Breast epithelium (tissue), 4 donors: ENCODE measurements around the gene UNC79. TPM values are rescaled to one million over a fixed set of nuclear protein-coding genes. Genes with fewer than 3 reads are reported as not detected.

ENCODE experiments used
- DNase-seq, 2 donors: peaks; one replicate each; pipeline ENCODE4 v3.0.0-alpha.2; 2019; ENCODE audit warnings: low spot score in 2 of 2
- H3K27ac ChIP-seq, 2 donors: fragments of 200-600 bp; sonication (generic) in 1 of 2; one replicate each; pipeline ENCODE4 v1.5.1; 2016 to 2019; ENCODE audit warnings: mild to moderate bottlenecking in 1 of 2
- H3K27me3 ChIP-seq, 2 donors: fragments of 200-600 bp; sonication (generic) in 1 of 2; one replicate each; pipeline versions ENCODE4 v1.5.1 to v1.6.0; 2017 to 2019; ENCODE audit warnings: control low read depth in 1 of 2, mild to moderate bottlenecking in 1 of 2
- H3K36me3 ChIP-seq: fragments of 200-600 bp; one replicate; pipeline ENCODE4 v1.5.1; 2019
- H3K4me1 ChIP-seq, 2 donors: fragments of 200-600 bp; sonication (generic); one replicate each; pipeline ENCODE4 v1.5.1; 2016 to 2019; ENCODE audit warnings: control low read depth in 1 of 2
- H3K4me3 ChIP-seq, 3 donors: fragments of 200-600 bp; sonication (generic); 1 replicate in 2 of 3; 2 replicates in 1 of 3; pipeline ENCODE4 v1.5.1; 2016 to 2019; ENCODE audit warnings: mild to moderate bottlenecking in 3 of 3, moderate library complexity in 2 of 3
- H3K9me3 ChIP-seq, 2 donors: fragments of 200-600 bp; sonication (generic) in 1 of 2; one replicate each; pipeline ENCODE4 v1.5.1; 2016 to 2019; ENCODE audit warnings: control low read depth in 1 of 2
- CTCF ChIP-seq, 3 donors: fragments of 450-650 bp; IDR thresholded peaks; one replicate each; pipeline ENCODE4 v1.5.1; 2016 to 2017; ENCODE audit warnings: antibody characterized with exemption in 3 of 3, mild to moderate bottlenecking in 3 of 3, moderate library complexity in 3 of 3
- POLR2A ChIP-seq: fragments of 450-650 bp; IDR thresholded peaks from one replicate; pipeline ENCODE4 v1.6.1; 2016; ENCODE audit warnings: antibody characterized with exemption, mild to moderate bottlenecking, moderate library complexity
- POLR2AphosphoS5 ChIP-seq, 3 donors: sonication (generic); formaldehyde crosslinking; IDR thresholded peaks; one replicate each; pipeline ENCODE4 v1.6.1; 2017; ENCODE audit warnings: antibody characterized with exemption in 3 of 3
- intact Hi-C: fragments of 100-400 bp; cut with DNase I; formaldehyde crosslinking; loops from one replicate; pipeline ENCODE4 v1.15.1; 2023; ENCODE audit warnings: low total_unique reads
- total RNA-seq, 3 donors: library from RNA; depleted of rRNA; stranded (reverse); fragments of >200 nt; gene quantifications; one replicate each; pipeline ENCODE4 v1.1.0, GENCODE V29; 2016

The UNC79 gene
- total RNA-seq, 3 donors from 2014 or later: 0.29 to 0.32 TPM; not detected in 1

GRCh38 chr14:93727039-93727740, 296.5 kb downstream of the UNC79 start:
- intact Hi-C loops: no loop called here
- DNase-seq: no peak
- Histone ChIP-seq H3K4me1 (no peaks in the 10 kb centered on the region), H3K9me3 (no peaks in the 10 kb centered on the region), H3K4me3 (no peak overlapping the region), H3K27ac (no peak overlapping the region), H3K36me3 (no peaks in the 10 kb centered on the region), H3K27me3 (no peaks in the 10 kb centered on the region)
- TF ChIP-seq CTCF (IDR thresholded peaks at IDR 0.05) (no peak), POLR2A (no peak), POLR2AphosphoS5 (IDR thresholded peaks at IDR 0.05) (no peak)

- Histone ChIP-seq H3K27ac (no peak overlapping the region), H3K9me3 (no peaks in the 10 kb centered on the region), H3K27me3 (no peaks in the 10 kb centered on the region), H3K4me3 (no peak overlapping the region), H3K4me1 (no peaks in the 10 kb centered on the region), H3K36me3 (no peaks in the 10 kb centered on the region)
- no peak for DNase-seq
- intact Hi-C loops: no loop called here
- TF ChIP-seq POLR2A: no peak
- no peak for TF ChIP-seq CTCF (IDR thresholded peaks at IDR 0.05)
- no peak for TF ChIP-seq POLR2AphosphoS5 (IDR thresholded peaks at IDR 0.05)
Measured at GRCh38 chr14:93727917-93728650, 297.3 kb downstream of the UNC79 start.

GRCh38 chr14:93728651-93729016, 297.9 kb downstream of the UNC79 start:
- H3K27ac ChIP-seq: no peak overlapping the region
- intact Hi-C loops: no loop called here
- H3K4me1 ChIP-seq: no peaks in the 10 kb centered on the region
- H3K4me3 ChIP-seq: no peak overlapping the region
- H3K27me3 ChIP-seq: no peaks in the 10 kb centered on the region
- no peaks in the 10 kb centered on the region for H3K9me3 ChIP-seq
- no peaks in the 10 kb centered on the region for H3K36me3 ChIP-seq
- TF ChIP-seq POLR2A: no peak
- no peak for TF ChIP-seq CTCF (IDR thresholded peaks at IDR 0.05)
- TF ChIP-seq POLR2AphosphoS5 (IDR thresholded peaks at IDR 0.05): no peak
- DNase-seq: no peak

- no peaks in the 10 kb centered on the region for H3K9me3 ChIP-seq
- intact Hi-C loops: no loop called here
- H3K27ac ChIP-seq: no peak overlapping the region
- H3K27me3 ChIP-seq: no peaks in the 10 kb centered on the region
- H3K36me3 ChIP-seq: no peaks in the 10 kb centered on the region
- no peak for TF ChIP-seq CTCF (IDR thresholded peaks at IDR 0.05)
- TF ChIP-seq POLR2AphosphoS5 (IDR thresholded peaks at IDR 0.05): no peak
- no peak for TF ChIP-seq POLR2A
- no peaks in the 10 kb centered on the region for H3K4me1 ChIP-seq
- DNase-seq: no peak
- no peak overlapping the region for H3K4me3 ChIP-seq
Measured at GRCh38 chr14:93729993-93730392, 299.3 kb downstream of the UNC79 start.

GRCh38 chr14:93731753-93732152, 301.0 kb downstream of the UNC79 start:
- intact Hi-C loops: no loop called here
- Histone ChIP-seq H3K4me1 (no peaks in the 10 kb centered on the region), H3K4me3 (no peak overlapping the region), H3K9me3 (no peaks in the 10 kb centered on the region), H3K27me3 (no peaks in the 10 kb centered on the region), H3K36me3 (no peaks in the 10 kb centered on the region), H3K27ac (no peak overlapping the region)
- TF ChIP-seq CTCF (IDR thresholded peaks at IDR 0.05) (no peak), POLR2A (no peak), POLR2AphosphoS5 (IDR thresholded peaks at IDR 0.05) (no peak)
- no peak for DNase-seq
